Transverse colon (tissue), 4 donors: ENCODE data around the gene CD34.

Source experiments
- CTCF ChIP-seq, 5 experiments: fragments of 200-600 bp in 3 of 5; fragments of 450-650 bp in 2 of 5; sonication (generic) in 3 of 5; IDR thresholded peaks; 1 replicate in 2 of 5; 2 replicates in 3 of 5; pipeline ENCODE4 v1.5.1; 2016 to 2017; ENCODE audit warnings: antibody characterized with exemption in 5 of 5, inconsistent platforms in 3 of 5, mild to moderate bottlenecking in 2 of 5, moderate library complexity in 1 of 5
- EP300 ChIP-seq: sonication (generic); formaldehyde crosslinking; IDR thresholded peaks from one replicate; pipeline ENCODE4 v1.6.1; 2017; ENCODE audit warnings: antibody characterized with exemption, low read depth
- POLR2A ChIP-seq: fragments of 450-650 bp; IDR thresholded peaks from one replicate; pipeline ENCODE4 v1.6.1; 2016; ENCODE audit warnings: antibody characterized with exemption, mild to moderate bottlenecking, moderate library complexity
- POLR2AphosphoS5 ChIP-seq, 3 donors: sonication (generic); formaldehyde crosslinking; IDR thresholded peaks; one replicate each; pipeline ENCODE4 v1.6.1; 2016; ENCODE audit warnings: antibody characterized with exemption in 3 of 3

DNA sequence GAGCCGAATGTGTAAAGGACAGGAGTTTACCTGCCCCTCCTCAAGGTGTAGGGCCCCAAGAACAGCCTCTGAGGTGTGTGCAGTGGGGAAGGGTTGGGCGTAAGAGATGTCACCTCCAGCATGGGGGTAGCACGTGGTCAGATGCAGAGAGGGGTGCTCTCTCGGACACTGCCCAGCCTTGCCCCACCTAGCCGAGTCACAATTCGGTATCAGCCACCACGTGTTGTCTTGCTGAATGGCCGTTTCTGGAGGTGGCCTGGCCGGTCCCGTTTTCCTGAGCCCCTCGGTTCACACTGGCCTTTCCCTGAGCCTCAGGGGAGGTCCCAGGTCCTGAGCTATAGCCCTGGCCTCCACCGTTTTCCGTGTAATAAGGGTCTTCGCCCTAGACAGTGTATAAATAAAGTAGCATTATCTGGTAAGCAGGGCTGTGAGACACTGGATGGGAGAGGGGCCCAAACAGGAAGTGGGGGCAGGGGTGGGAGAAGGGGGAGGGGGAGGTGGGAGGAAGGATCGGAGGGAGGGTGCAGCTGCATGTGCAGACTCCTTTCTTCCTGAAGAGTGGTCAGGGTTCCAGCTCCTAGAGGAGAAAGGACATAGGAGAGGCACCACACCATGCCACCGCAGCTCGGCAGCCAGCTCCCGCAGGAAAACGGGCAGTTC lies 23.3 kb downstream of the CD34 start:
- TF ChIP-seq CTCF (IDR thresholded peaks at IDR 0.05), result no peak
- TF ChIP-seq POLR2A, result no peak
- TF ChIP-seq POLR2AphosphoS5 (IDR thresholded peaks at IDR 0.05), result no peak
- TF ChIP-seq EP300, result no peak
